Panc1 (cell line): Measurements from ENCODE around the gene SLC9A9. TPM values are rescaled to one million over a fixed set of nuclear protein-coding genes. Genes with fewer than 3 reads are reported as not detected.

Experiments
- ATAC-seq: fragments of 200-7000 bp; cut with Tn5 transposase; 2 replicates; pipeline ENCODE4 v1.9.1; 2020; ENCODE audit warnings: mild to moderate bottlenecking, moderate library complexity
- BruUV-seq: library from RNA; stranded (reverse); fragments of 400-500 nt; replicated peaks from 2 replicates; lab custom pipeline; 2021; lab: Mats Ljungman, UMichigan
- CTCF ChIA-PET: fragments of 300-600 bp; sonication (Branson Sonifier 250); formaldehyde crosslinking; loops from one replicate; lab custom pipeline; 2022; ENCODE audit warnings: antibody characterized with exemption; lab: Charles Lee
- POLR2A ChIA-PET: fragments of 300-600 bp; sonication (Branson Sonifier 250); formaldehyde crosslinking; loops from one replicate; lab custom pipeline; 2022; ENCODE audit warnings: antibody characterized with exemption; lab: Charles Lee
- DNase-seq: peaks from one replicate; pipeline ENCODE4 v3.0.0-alpha.2; 2010; ENCODE audit warnings: low read depth, low spot score
- H3K27ac ChIP-seq: 2 replicates; pipeline ENCODE4 v1.5.1; 2011; ENCODE audit warnings: mild to moderate bottlenecking, low read length, inconsistent platforms
- H3K27me3 ChIP-seq: fragments of 200-500 bp; sonication (Bioruptor generic); 2 replicates; pipeline ENCODE4 v1.6.0; 2014; ENCODE audit warnings: low read length, inconsistent platforms; ENCODE audit not compliant: control insufficient read depth, insufficient read depth
- H3K36me3 ChIP-seq: fragments of 200-500 bp; sonication (Bioruptor generic); 2 replicates; pipeline ENCODE4 v1.5.1; 2014; ENCODE audit warnings: inconsistent platforms, mild to moderate bottlenecking, low read length, moderate library complexity; ENCODE audit not compliant: control insufficient read depth, insufficient read depth
- H3K4me1 ChIP-seq: 2 replicates; pipeline ENCODE4 v1.5.1; 2011; ENCODE audit warnings: inconsistent platforms, mild to moderate bottlenecking, low read length, moderate library complexity; ENCODE audit not compliant: control insufficient read depth, insufficient read depth
- H3K4me3 ChIP-seq, 2 experiments: 2 replicates each; pipeline ENCODE4 v1.5.1; 2011 to 2012; ENCODE audit warnings: low read depth in 2 of 2, low read length in 2 of 2, mild to moderate bottlenecking in 2 of 2, inconsistent platforms in 1 of 2, moderate library complexity in 1 of 2
- H3K9me3 ChIP-seq: fragments of 200-500 bp; sonication (Bioruptor generic); 2 replicates; pipeline ENCODE4 v1.5.1; 2014; ENCODE audit warnings: low read depth, mild to moderate bottlenecking, inconsistent platforms, low read length, moderate library complexity; ENCODE audit not compliant: control insufficient read depth, insufficient read depth
- POLR2AphosphoS5 ChIP-seq: IDR thresholded peaks from 2 replicates; pipeline ENCODE4 v1.6.1; 2012; ENCODE audit warnings: mild to moderate bottlenecking, low read depth, low read length, moderate library complexity
- SIN3A ChIP-seq: IDR thresholded peaks from 2 replicates; pipeline ENCODE4 v1.6.1; 2012; ENCODE audit warnings: low read depth, mild to moderate bottlenecking, low read length, moderate library complexity, borderline replicate concordance; ENCODE audit not compliant: insufficient read depth
- TCF7L2 ChIP-seq: IDR thresholded peaks from 2 replicates; pipeline ENCODE4 v1.6.1; 2011; ENCODE audit warnings: mild to moderate bottlenecking, low read depth, low read length, inconsistent platforms
- in situ Hi-C: cut with HindIII; loops from 2 replicates; pipeline ENCODE4 v1.10.0; 2016; ENCODE audit warnings: low sequenced_read_pairs, low pct_unique_long_range_greater_than_20kb
- intact Hi-C: fragments of 100-400 bp; cut with micrococcal nuclease; formaldehyde crosslinking; loops from one replicate; pipeline ENCODE4 v1.10.0; 2022; ENCODE audit not compliant: unreplicated experiment
- total RNA-seq: library from RNA; stranded (reverse); gene quantifications from one replicate; pipeline ENCODE4 v1.2.1, GENCODE V29; 2021; ENCODE audit not compliant: unreplicated experiment
- TF ChIP-seq, protein P1 (sequence below): fragments of 450-650 bp; IDR thresholded peaks from 2 replicates; pipeline ENCODE4 v1.5.1; 2017; ENCODE audit warnings: mild to moderate bottlenecking
- TF ChIP-seq, protein P2 (sequence below), 2 experiments: IDR thresholded peaks; 2 replicates each; pipeline ENCODE4 v1.6.1; 2011 to 2012; ENCODE audit warnings: low read depth in 2 of 2, control low read depth in 1 of 2, low read length in 1 of 2, mild to moderate bottlenecking in 1 of 2, moderate library complexity in 1 of 2; ENCODE audit not compliant: insufficient read depth in 1 of 2

SLC9A9 gene
- total RNA-seq, 1 experiment from 2014 or later = not detected

DNA sequence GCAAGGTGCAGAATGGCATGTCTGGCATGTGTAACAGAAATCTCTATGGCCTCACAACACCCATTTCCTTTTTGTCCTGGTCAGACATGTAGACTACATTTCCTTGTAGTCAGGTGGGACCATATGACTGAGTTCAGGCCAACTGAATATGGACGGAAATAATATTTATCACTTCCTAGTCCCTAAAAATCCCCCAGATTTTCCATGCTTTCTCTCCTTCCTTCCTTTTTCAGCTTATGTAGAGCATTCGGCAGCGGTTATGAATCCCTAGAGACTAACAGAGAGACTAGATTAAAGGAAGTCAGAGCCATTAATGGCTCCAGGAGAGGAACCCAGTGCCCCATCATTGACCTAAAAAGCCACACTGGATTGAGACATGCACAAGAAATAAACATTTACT, 35.8 kb downstream of the SLC9A9 start:
- no TSS peak for BruUV-seq
- CTCF ChIA-PET = no interaction called here
- DNase-seq (no peak), ATAC-seq (no peak)
- POLR2A ChIA-PET = no interaction called here
- Histone ChIP-seq H3K4me3 (no peak overlapping the region), H3K9me3 (no peaks in the 10 kb centered on the region), H3K27ac (no peak overlapping the region), H3K4me1 (no peaks in the 10 kb centered on the region), H3K36me3 (no peaks in the 10 kb centered on the region), H3K27me3 (no peaks in the 10 kb centered on the region)
- in situ Hi-C loops (no loop called here), intact Hi-C loops (no loop called here)
- no peak for TF ChIP-seq TCF7L2
- no peak for TF ChIP-seq SIN3A

DNA sequence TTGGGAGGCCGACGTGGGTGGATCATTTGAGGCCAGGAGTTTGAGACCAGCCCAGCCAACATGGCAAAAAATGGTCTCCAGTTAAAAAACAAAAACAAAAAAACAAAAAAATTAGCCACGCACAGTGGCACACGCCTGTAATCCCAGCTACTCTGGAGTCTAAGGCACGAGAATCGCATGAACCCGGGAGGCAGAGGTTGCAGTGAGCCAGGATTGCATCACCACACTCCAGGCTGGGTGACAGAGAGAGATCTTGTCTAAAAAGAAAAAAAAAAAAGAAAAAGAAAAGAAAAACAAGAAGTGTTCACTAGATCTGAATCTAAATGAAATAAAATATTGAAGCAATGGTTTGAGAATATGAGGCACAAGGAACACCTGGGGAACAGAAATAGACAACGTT, 36.7 kb downstream of the SLC9A9 start:
- Histone ChIP-seq H3K9me3 (no peaks in the 10 kb centered on the region), H3K36me3 (no peaks in the 10 kb centered on the region), H3K4me1 (no peaks in the 10 kb centered on the region), H3K27me3 (no peaks in the 10 kb centered on the region), H3K4me3 (no peak overlapping the region), H3K27ac (no peak overlapping the region)
- CTCF ChIA-PET = no interaction called here
- BruUV-seq = no TSS peak
- ATAC-seq (no peak), DNase-seq (no peak)
- TF ChIP-seq SIN3A = no peak
- TF ChIP-seq, protein P1, sequence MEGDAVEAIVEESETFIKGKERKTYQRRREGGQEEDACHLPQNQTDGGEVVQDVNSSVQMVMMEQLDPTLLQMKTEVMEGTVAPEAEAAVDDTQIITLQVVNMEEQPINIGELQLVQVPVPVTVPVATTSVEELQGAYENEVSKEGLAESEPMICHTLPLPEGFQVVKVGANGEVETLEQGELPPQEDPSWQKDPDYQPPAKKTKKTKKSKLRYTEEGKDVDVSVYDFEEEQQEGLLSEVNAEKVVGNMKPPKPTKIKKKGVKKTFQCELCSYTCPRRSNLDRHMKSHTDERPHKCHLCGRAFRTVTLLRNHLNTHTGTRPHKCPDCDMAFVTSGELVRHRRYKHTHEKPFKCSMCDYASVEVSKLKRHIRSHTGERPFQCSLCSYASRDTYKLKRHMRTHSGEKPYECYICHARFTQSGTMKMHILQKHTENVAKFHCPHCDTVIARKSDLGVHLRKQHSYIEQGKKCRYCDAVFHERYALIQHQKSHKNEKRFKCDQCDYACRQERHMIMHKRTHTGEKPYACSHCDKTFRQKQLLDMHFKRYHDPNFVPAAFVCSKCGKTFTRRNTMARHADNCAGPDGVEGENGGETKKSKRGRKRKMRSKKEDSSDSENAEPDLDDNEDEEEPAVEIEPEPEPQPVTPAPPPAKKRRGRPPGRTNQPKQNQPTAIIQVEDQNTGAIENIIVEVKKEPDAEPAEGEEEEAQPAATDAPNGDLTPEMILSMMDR = no peak
- no peak for TF ChIP-seq TCF7L2
- no peak for TF ChIP-seq POLR2AphosphoS5
- TF ChIP-seq, protein P2, sequence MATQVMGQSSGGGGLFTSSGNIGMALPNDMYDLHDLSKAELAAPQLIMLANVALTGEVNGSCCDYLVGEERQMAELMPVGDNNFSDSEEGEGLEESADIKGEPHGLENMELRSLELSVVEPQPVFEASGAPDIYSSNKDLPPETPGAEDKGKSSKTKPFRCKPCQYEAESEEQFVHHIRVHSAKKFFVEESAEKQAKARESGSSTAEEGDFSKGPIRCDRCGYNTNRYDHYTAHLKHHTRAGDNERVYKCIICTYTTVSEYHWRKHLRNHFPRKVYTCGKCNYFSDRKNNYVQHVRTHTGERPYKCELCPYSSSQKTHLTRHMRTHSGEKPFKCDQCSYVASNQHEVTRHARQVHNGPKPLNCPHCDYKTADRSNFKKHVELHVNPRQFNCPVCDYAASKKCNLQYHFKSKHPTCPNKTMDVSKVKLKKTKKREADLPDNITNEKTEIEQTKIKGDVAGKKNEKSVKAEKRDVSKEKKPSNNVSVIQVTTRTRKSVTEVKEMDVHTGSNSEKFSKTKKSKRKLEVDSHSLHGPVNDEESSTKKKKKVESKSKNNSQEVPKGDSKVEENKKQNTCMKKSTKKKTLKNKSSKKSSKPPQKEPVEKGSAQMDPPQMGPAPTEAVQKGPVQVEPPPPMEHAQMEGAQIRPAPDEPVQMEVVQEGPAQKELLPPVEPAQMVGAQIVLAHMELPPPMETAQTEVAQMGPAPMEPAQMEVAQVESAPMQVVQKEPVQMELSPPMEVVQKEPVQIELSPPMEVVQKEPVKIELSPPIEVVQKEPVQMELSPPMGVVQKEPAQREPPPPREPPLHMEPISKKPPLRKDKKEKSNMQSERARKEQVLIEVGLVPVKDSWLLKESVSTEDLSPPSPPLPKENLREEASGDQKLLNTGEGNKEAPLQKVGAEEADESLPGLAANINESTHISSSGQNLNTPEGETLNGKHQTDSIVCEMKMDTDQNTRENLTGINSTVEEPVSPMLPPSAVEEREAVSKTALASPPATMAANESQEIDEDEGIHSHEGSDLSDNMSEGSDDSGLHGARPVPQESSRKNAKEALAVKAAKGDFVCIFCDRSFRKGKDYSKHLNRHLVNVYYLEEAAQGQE (IDR thresholded peaks at IDR 0.05; ENCODE audit: insufficient read depth in 1 of 2, low read depth in 2 of 2, low read length in 1 of 2) = no peak
- POLR2A ChIA-PET = no interaction called here
- in situ Hi-C loops = no loop called here
- intact Hi-C loops = no loop called here

DNA sequence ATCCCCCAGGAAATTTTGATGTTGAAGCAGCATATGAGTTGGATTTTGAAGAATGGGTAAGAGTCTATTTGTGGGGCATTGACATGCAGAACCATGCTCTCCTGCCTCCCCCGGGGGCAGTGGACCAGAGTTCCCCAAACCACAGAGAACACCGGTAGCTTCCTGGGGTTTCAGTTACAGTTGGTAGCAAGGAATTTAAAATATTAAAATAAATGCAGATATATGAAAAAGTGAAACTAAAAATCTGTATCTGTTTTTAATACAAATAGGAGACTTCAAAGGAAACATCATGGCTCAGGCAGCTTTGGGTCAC, 37.4 kb downstream of the SLC9A9 start:
- in situ Hi-C loops (no loop called here), intact Hi-C loops (no loop called here)
- no peaks in the 10 kb centered on the region for H3K36me3 ChIP-seq
- ChIA-PET CTCF (no interaction called here), POLR2A (no interaction called here)
- BruUV-seq = no TSS peak
- no peaks in the 10 kb centered on the region for H3K27me3 ChIP-seq
- no peak overlapping the region for H3K4me3 ChIP-seq
- TF ChIP-seq POLR2AphosphoS5 = no peak
- no peak for TF ChIP-seq TCF7L2
- TF ChIP-seq, protein P1 = no peak
- no peak for TF ChIP-seq SIN3A
- TF ChIP-seq, protein P2 (IDR thresholded peaks at IDR 0.05; ENCODE audit: insufficient read depth in 1 of 2, low read depth in 2 of 2, low read length in 1 of 2) = no peak
- ATAC-seq (no peak), DNase-seq (no peak)
- H3K9me3 ChIP-seq = no peaks in the 10 kb centered on the region
- H3K27ac ChIP-seq = no peak overlapping the region
- H3K4me1 ChIP-seq = no peaks in the 10 kb centered on the region
